Endothelial cell of umbilical vein (primary cell): ENCODE measurements around the gene KCNG3. TPM values are rescaled to one million over a fixed set of nuclear protein-coding genes. Genes with fewer than 3 reads are reported as not detected.

Experiments
- BruUV-seq: library from RNA; stranded (reverse); fragments of 400-500 nt; replicated peaks from 2 replicates; lab custom pipeline; 2021; lab: Mats Ljungman, UMichigan
- CTCF ChIA-PET: fragments of 300-600, 350-600 bp; sonication (Branson Sonifier 250); formaldehyde crosslinking; loops from one replicate; lab custom pipeline; 2021; ENCODE audit warnings: antibody characterized with exemption, inconsistent platforms; lab: Charles Lee
- POLR2A ChIA-PET: fragments of 300-600, 350-600 bp; sonication (Branson Sonifier 250); formaldehyde crosslinking; loops from one replicate; lab custom pipeline; 2021; ENCODE audit warnings: antibody characterized with exemption, inconsistent platforms; lab: Charles Lee
- DNase-seq: peaks from one replicate; pipeline ENCODE4 v3.0.0-alpha.2; 2011; ENCODE audit warnings: low read depth, low spot score
- FAIRE-seq: peaks from 2 replicates; lab custom pipeline; 2011; peaks lifted over from hg19 to GRCh38; lab: Jason Lieb, UNC
- H2AFZ ChIP-seq: 2 replicates; pipeline ENCODE4 v1.6.0; 2012; ENCODE audit warnings: low read depth, low read length, control low read depth, inconsistent platforms
- H3K27ac ChIP-seq: 2 replicates; pipeline ENCODE4 v1.5.1; 2011; ENCODE audit warnings: low read depth, mild to moderate bottlenecking, control low read depth, low read length, moderate library complexity; ENCODE audit not compliant: insufficient read depth
- H3K27me3 ChIP-seq, 2 experiments: 2 replicates each; pipeline versions ENCODE4 v1.6.0 to v1.6.1; 2011; ENCODE audit warnings: low read length in 2 of 2, mixed read lengths in 1 of 2; ENCODE audit not compliant: control insufficient read depth in 2 of 2, insufficient read depth in 2 of 2
- H3K36me3 ChIP-seq, 2 experiments: 2 replicates in 1 of 2; 3 replicates in 1 of 2; pipeline ENCODE4 v1.5.1; 2011; ENCODE audit warnings: low read length in 2 of 2, mild to moderate bottlenecking in 1 of 2, moderate library complexity in 1 of 2; ENCODE audit not compliant: control insufficient read depth in 2 of 2, insufficient read depth in 2 of 2; ENCODE audit errors: extremely low read depth in 1 of 2
- H3K4me1 ChIP-seq: 3 replicates; pipeline ENCODE4 v1.5.1; 2011; ENCODE audit warnings: mild to moderate bottlenecking, low read length; ENCODE audit not compliant: control insufficient read depth, insufficient read depth; ENCODE audit errors: extremely low read depth
- H3K4me2 ChIP-seq: 2 replicates; pipeline ENCODE4 v1.6.1; 2011; ENCODE audit warnings: low read length, control low read depth, mixed read lengths; ENCODE audit not compliant: insufficient read depth
- H3K4me3 ChIP-seq, 3 experiments: fragments of 200-600 bp in 1 of 3; sonication (generic), shearing (Covaris generic) in 1 of 3; replicated peaks in 1 of 3; 2 replicates each; pipeline ENCODE4 v1.5.1; 2011 to 2016; ENCODE audit warnings: control low read depth in 3 of 3, low read length in 3 of 3, mild to moderate bottlenecking in 2 of 3, inconsistent platforms in 1 of 3, low read depth in 1 of 3, moderate library complexity in 1 of 3; ENCODE audit not compliant: insufficient read depth in 1 of 3
- H3K79me2 ChIP-seq: 2 replicates; pipeline ENCODE4 v1.6.0; 2012; ENCODE audit warnings: low read length, inconsistent platforms; ENCODE audit not compliant: control insufficient read depth, insufficient read depth
- H3K9ac ChIP-seq: replicated peaks from 2 replicates; pipeline ENCODE3; 2011; ENCODE audit warnings: low read length, control low read depth; ENCODE audit not compliant: insufficient read depth; ENCODE audit errors: extremely low read depth
- H3K9me1 ChIP-seq: replicated peaks from 3 replicates; pipeline ENCODE4 v1.6.0; 2011; ENCODE audit warnings: mild to moderate bottlenecking, low read length; ENCODE audit not compliant: control insufficient read depth, insufficient read depth; ENCODE audit errors: extremely low read depth
- H3K9me3 ChIP-seq: replicated peaks from 2 replicates; pipeline ENCODE4 v1.5.1; 2012; ENCODE audit warnings: low read length, inconsistent platforms; ENCODE audit not compliant: control insufficient read depth, insufficient read depth
- H4K20me1 ChIP-seq: replicated peaks from 2 replicates; pipeline ENCODE3; 2011; ENCODE audit warnings: mild to moderate bottlenecking, low read length; ENCODE audit not compliant: control insufficient read depth, insufficient read depth; ENCODE audit errors: extremely low read depth
- EZH2 ChIP-seq: IDR thresholded peaks from 2 replicates; pipeline ENCODE4 v1.6.1; 2012; ENCODE audit warnings: borderline replicate concordance, low read depth, mild to moderate bottlenecking, moderate library complexity, low read length, inconsistent platforms; ENCODE audit not compliant: severe bottlenecking
- FOS ChIP-seq: IDR thresholded peaks from 2 replicates; pipeline ENCODE4 v1.6.1; 2011; ENCODE audit warnings: mild to moderate bottlenecking, low read length, moderate library complexity, borderline replicate concordance; ENCODE audit not compliant: insufficient read depth
- GATA2 ChIP-seq: IDR thresholded peaks from 2 replicates; pipeline ENCODE4 v1.7.0; 2011; ENCODE audit warnings: low read depth, mild to moderate bottlenecking, moderate library complexity, mixed read lengths, low read length; ENCODE audit not compliant: insufficient read length, insufficient read depth
- JUN ChIP-seq: IDR thresholded peaks from 2 replicates; pipeline ENCODE4 v1.6.1; 2011; ENCODE audit warnings: borderline replicate concordance, low read depth; ENCODE audit not compliant: insufficient read length, insufficient read depth
- MYC ChIP-seq: IDR thresholded peaks from one replicate; pipeline ENCODE4 v1.6.1; 2011; ENCODE audit warnings: mild to moderate bottlenecking, low read depth, low read length
- POLR2A ChIP-seq: IDR thresholded peaks from 2 replicates; pipeline ENCODE4 v1.6.1; 2012; ENCODE audit warnings: low read depth, mild to moderate bottlenecking, control low read depth, low read length
- POLR2AphosphoS5 ChIP-seq: IDR thresholded peaks from 2 replicates; pipeline ENCODE4 v1.6.1; 2012; ENCODE audit warnings: low read depth, mild to moderate bottlenecking, control low read depth, low read length, moderate library complexity; ENCODE audit not compliant: insufficient read depth
- dilution Hi-C: fragments of 300-500 bp; cut with MboI; formaldehyde crosslinking; loops from one replicate; pipeline ENCODE4 v1.15.0; 2019; ENCODE audit warnings: low sequenced_read_pairs; ENCODE audit not compliant: extremely low pct_ligation_motif_present
- intact Hi-C: fragments of 100-400 bp; cut with micrococcal nuclease; formaldehyde crosslinking; loops from one replicate; pipeline ENCODE4 v1.10.0; 2022
- polyA plus RNA-seq, 4 experiments: library from polyadenylated mRNA; depleted of rRNA in 3 of 4; stranded (reverse) in 3 of 4; unstranded in 1 of 4; fragments of >200 nt; gene quantifications; 2 replicates each; pipeline versions ENCODE4 v1.2.1 to v1.2.3, GENCODE V29; 2011 to 2012; ENCODE audit warnings: missing spikeins in 1 of 4
- total RNA-seq: library from RNA; stranded (reverse); gene quantifications from 2 replicates; pipeline ENCODE4 v1.2.3, GENCODE V29; 2021
- TF ChIP-seq, protein P1 (sequence below), 2 donors: IDR thresholded peaks; 1 replicate in 1 of 2; 2 replicates in 1 of 2; pipeline ENCODE4 v1.5.1; 2011; ENCODE audit warnings: low read length in 2 of 2, mild to moderate bottlenecking in 2 of 2, moderate library complexity in 2 of 2, control low read depth in 1 of 2, inconsistent platforms in 1 of 2, low read depth in 1 of 2; ENCODE audit not compliant: insufficient read depth in 1 of 2; ENCODE audit errors: extremely low read depth in 1 of 2
- TF ChIP-seq, protein P2 (sequence below): IDR thresholded peaks from 2 replicates; pipeline ENCODE4 v1.6.1; 2011; ENCODE audit not compliant: insufficient read depth, insufficient read length

Gene KCNG3
- total and polyA plus RNA-seq, 2 donors (not counting 3 experiments of a cell fraction or from before 2014, with no cell fraction given): 0.15 TPM; not detected in 1

DNA sequence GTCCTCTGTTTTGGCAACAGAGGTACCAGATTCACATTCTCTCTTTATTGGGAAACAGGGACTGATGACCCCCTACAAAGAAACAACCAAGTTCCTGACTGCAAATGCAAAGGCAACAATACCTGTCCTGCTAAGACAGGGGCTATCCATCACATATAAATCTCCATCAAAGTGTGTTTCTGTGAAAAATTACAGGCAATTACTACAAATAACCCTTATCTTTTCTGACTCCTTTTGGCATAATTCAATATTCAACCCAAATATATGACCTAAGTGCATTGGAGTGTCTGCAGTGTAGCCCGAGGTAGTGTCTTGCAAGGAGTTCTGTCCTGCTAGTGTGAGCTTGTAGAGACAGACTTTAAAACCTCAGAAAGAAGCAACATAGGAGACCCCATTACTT is 35.4 kb downstream of the KCNG3 start:
- no peaks in the 10 kb centered on the region for H3K79me2 ChIP-seq
- H3K4me1 ChIP-seq: no peaks in the 10 kb centered on the region
- CTCF ChIA-PET: no interaction called here
- no peaks in the 10 kb centered on the region for H3K27me3 ChIP-seq
- no peak for FAIRE-seq
- no TSS peak for BruUV-seq
- H3K9ac ChIP-seq: no peak overlapping the region
- no peaks in the 10 kb centered on the region for H3K9me1 ChIP-seq
- H3K27ac ChIP-seq: no peak overlapping the region
- intact Hi-C loops: no loop called here
- no peak overlapping the region for H3K4me3 ChIP-seq
- H3K9me3 ChIP-seq: no peaks in the 10 kb centered on the region
- no peak for DNase-seq
- POLR2A ChIA-PET: no interaction called here
- no peak for TF ChIP-seq FOS
- TF ChIP-seq EZH2: no peak
- no peak for TF ChIP-seq GATA2
- TF ChIP-seq, protein P1, sequence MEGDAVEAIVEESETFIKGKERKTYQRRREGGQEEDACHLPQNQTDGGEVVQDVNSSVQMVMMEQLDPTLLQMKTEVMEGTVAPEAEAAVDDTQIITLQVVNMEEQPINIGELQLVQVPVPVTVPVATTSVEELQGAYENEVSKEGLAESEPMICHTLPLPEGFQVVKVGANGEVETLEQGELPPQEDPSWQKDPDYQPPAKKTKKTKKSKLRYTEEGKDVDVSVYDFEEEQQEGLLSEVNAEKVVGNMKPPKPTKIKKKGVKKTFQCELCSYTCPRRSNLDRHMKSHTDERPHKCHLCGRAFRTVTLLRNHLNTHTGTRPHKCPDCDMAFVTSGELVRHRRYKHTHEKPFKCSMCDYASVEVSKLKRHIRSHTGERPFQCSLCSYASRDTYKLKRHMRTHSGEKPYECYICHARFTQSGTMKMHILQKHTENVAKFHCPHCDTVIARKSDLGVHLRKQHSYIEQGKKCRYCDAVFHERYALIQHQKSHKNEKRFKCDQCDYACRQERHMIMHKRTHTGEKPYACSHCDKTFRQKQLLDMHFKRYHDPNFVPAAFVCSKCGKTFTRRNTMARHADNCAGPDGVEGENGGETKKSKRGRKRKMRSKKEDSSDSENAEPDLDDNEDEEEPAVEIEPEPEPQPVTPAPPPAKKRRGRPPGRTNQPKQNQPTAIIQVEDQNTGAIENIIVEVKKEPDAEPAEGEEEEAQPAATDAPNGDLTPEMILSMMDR (IDR thresholded peaks at IDR 0.05; ENCODE audit: extremely low read depth in 1 of 2, insufficient read depth in 1 of 2, low read depth in 1 of 2, low read length in 2 of 2): no peak
- TF ChIP-seq POLR2AphosphoS5: no peak
- TF ChIP-seq, protein P2, sequence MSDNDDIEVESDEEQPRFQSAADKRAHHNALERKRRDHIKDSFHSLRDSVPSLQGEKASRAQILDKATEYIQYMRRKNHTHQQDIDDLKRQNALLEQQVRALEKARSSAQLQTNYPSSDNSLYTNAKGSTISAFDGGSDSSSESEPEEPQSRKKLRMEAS: no peak
- TF ChIP-seq MYC: no peak
- TF ChIP-seq JUN: no peak
- no peak for TF ChIP-seq POLR2A
- no peak overlapping the region for H2AFZ ChIP-seq
- dilution Hi-C loops: no loop called here
- H4K20me1 ChIP-seq: no peaks in the 10 kb centered on the region
- no peak overlapping the region for H3K4me2 ChIP-seq
- no peaks in the 10 kb centered on the region for H3K36me3 ChIP-seq
